Islet of Langerhans (tissue), 1 donor: ENCODE data around the gene PLXDC2.
"Not testable (repeated sequence)": the region's sequence is repeated elsewhere in the genome, so short reads cannot be mapped to it uniquely, and the experiment has no call there.

ENCODE experiments used
- FAIRE-seq: peaks from one replicate; lab custom pipeline; 2011; peaks lifted over from hg19 to GRCh38; lab: Jason Lieb, UNC

PLXDC2 gene

GRCh38 chr10:20207653-20208052 lies 391.4 kb downstream of the PLXDC2 start:
- no peak for FAIRE-seq

DNA sequence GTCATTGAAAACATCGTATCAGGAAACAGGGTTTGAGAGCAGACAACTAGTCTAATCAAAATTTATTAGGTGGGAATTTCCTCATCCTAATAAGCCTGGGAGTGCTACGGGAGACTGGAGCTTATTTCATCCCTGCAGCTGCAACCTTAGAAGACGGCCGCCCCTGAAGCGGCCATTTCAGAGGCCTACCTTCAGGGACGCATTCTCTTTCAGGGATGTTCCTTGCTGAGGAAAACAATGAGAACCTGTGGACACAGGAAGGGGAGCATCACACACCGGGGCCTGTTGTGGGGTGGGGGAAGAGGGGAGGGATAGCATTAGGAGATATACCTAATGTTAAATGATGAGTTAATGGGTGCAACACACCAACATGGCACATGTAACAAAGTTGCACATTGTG lies 392.9 kb downstream of the PLXDC2 start:
- FAIRE-seq = not testable (repeated sequence)

GRCh38 chr10:20215547-20216152 lies 399.4 kb downstream of the PLXDC2 start:
- FAIRE-seq = no peak

GRCh38 chr10:20221356-20221755 lies 405.1 kb downstream of the PLXDC2 start:
- FAIRE-seq = no peak

DNA sequence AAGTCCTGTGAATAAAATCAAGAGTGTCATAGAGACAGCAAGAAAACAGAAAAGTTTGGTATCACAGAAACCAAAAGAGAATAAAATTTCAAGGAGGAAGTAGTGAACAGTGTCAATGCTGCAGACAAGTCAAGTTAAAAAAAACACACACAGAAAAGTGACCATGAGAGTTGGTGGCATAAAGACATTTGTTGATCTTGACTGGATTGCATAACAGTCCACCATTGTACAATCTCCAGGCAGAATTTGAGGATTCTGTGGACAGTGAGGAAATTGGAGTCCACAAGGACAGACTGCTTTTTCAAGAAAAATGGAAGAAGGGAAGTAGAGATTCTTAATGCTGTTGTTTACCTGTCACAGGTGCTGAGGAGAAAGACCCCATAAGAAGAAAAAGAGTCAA lies 412.5 kb downstream of the PLXDC2 start:
- FAIRE-seq = no peak

DNA sequence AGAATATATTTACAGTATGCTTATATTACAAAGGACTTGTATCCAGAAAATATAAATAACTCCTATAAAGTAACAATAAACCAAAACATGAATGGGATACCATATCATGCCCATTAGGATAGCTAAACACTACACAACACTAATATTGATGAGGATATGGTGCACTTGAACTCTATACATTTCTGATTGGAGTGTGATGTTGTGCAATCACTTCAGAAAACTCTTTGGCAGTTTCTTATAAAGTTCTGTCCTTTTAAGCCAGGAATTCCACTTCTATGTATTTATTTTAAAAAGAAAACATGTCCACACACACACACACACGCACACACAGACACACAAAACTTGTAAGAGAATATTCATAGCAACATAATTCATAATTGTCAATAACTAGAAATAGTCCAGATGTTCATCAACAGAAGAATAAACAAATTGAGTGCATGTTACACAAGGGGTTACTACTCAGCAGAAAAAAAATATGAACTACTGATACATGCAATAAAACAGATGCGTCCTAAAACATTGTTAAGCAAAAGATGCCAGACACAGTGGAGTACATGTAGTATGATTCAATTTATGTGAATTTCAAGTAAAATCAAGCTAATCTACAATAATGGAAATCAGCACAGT lies 416.0 kb downstream of the PLXDC2 start:
- FAIRE-seq = no peak

DNA sequence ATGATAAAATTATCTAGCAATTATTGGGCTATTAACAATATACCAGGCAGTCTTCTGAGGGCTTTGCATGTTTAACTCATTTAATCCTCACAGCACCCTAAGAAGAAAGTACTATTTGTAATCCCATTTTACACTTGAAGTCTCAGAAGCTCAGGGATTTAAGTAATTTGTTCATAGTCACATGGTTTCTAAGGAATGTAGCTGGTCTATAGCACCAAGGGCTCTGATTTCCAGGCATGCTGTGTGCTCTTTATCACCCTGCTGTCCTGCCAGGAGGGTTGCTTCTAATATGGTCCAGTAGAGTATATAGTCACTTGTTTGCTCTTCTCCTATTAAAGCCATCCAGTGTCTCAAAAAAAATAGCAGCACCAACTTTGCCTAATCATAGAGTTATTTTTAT lies 417.2 kb downstream of the PLXDC2 start:
- FAIRE-seq = no peak

DNA sequence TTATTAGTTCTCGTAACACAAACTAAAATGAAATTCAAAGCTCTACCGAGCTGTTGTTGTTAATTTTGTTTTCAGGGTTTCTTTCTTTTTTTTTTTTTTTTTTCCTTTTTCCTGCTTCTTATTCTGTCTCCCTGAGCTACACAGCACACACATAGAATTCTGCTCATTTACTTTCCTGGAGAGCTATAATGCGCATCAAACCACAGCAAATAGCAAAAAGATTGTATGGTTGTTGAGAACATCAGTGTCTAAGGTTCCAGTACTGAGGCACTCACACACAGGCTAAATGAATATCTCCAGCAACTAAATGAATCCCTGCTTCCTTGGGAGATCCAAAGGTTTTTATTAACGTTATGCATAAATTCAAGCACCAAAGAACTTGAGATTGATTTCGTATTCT lies 418.3 kb downstream of the PLXDC2 start:
- FAIRE-seq = no peak

DNA sequence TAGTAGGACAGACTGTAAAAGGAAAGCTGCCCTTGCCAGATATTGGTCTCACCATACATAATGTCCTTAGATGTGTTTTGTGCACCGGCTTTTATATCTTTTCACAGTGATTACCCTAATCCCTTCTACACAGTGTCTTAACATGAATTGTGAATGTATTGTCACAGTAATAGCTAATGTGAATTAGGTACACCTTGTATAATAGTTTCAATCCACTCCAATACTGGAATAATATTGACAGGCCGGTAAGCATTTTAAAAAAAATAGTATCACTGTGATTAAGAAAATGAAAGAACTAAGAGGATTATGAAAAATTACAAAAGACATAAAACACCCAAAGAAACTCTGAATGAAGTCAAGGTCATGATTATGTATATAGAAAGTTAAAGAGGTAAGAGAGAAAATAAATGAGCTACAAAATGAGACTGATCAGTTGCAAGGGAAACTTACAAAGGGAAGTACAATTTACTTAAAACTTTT lies 420.9 kb downstream of the PLXDC2 start:
- FAIRE-seq = no peak

DNA sequence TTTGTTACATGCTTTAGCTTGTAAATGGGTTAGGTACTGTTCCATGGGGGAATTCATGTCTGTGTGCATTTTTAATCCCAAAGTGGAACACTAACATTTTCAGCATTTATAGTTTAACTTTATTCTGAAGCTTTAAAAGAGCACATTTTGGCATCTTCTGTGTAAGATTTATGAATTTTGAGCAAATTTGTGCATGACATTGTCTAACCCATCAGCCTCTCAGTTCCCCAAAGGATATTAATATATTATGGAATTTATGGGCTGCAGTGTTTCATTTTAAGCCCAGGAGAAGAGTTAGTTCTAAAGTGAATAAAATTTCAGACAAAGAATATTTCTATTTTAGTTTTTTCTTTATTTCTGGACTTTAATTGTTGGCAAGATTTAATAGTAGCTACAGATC lies 421.4 kb downstream of the PLXDC2 start:
- FAIRE-seq = no peak

DNA sequence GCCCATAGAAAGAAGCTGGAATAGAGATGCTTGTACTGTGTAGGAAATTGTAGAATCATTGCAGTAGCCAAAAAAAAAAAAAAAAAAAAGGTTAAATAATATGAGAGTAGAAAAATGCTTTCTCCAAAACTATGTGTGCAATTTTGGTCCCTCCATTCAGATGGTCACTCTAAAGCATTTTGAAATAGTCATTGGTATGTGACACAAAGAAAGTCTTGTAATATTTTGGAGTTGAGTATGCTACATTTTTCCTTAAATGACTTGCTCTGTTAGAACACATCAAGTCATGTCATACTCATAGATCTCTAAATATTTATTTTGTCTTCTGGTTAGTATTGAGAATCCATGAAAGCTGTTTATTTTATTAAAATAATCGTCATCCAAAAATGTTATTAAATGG lies 424.4 kb downstream of the PLXDC2 start:
- no peak for FAIRE-seq

DNA sequence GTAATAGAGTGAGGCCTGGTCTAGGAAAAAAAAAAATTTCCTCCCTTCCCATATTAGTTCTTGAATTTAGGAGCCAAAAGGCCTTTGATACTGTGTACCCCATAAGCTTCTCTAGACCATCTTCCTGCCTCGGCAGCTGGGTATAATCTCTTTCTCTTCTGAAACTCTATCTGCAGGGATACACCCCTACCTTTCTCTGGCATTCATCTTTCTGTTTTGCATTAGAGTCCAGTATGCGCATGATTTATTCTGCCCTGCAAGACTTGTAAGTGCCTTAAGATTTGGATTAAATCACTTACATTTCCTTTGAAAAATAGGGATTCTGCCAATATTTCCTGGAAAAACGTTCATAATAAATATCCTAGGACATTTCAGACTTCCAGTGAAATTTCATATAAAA lies 431.2 kb downstream of the PLXDC2 start:
- no peak for FAIRE-seq

GRCh38 chr10:20247891-20248708 lies 431.9 kb downstream of the PLXDC2 start:
- no peak for FAIRE-seq

- FAIRE-seq = no peak
Measured at GRCh38 chr10:20254078-20254477, 437.8 kb downstream of the PLXDC2 start.

DNA sequence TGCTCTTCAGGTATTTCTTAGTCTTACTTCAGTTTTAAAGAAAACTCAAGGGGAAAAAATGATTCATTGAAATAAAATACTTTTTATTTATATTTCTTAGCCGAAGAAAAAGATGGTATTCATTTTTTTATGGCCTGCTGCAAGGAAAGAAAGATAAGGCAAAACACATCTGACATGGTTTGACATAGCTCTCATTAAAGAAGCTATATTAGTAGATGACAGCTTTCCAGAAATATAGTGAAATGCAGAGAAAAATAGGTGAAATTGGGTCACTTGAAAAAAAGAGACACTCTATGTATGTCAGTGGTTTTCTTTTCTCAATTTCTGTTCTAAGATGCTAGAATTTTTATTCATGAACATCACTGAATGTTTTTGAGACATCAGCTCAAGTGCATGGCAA lies 438.3 kb downstream of the PLXDC2 start:
- FAIRE-seq = no peak

DNA sequence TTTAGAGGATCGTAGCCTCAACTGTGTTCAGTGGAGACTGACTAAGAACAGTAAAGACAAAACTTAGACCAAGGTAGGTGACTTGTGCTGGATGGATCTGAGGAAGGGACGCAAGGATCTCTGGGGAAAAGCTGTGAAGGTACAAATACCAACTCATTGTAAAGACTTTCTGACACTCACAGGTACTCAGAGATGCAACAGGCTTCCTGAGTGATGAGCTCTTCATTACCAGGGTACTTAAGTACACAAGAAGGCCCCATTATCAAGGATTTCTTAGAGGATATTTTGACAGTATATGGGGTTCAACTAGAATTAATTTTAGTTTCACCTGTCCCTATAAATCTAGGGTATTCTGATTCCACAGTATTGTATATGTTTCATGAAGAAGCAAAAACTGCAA lies 440.7 kb downstream of the PLXDC2 start:
- FAIRE-seq = no peak

GRCh38 chr10:20257422-20257821 lies 441.2 kb downstream of the PLXDC2 start:
- FAIRE-seq = no peak

DNA sequence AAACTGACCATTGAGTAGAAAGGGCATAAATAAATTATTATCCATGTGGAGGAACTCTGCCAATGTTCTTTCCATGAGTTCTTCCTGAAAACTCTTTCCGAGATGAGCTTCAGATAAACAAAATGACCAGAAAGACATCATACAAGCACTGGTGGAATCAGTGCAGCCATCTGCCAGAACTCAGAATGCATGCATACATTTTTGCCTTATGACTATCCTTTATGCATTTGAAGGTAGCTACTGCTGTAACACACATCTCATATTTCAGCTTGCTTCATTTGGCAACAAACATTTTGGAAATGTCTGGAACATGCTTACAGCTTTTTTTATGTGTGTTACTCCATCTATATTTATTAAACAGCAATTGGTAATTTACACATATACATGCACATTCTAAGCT lies 448.9 kb downstream of the PLXDC2 start:
- FAIRE-seq = no peak

- FAIRE-seq = peak; percentile 45
Measured at GRCh38 chr10:20267734-20268133, 451.5 kb downstream of the PLXDC2 start.

- FAIRE-seq = no peak
Measured at GRCh38 chr10:20271490-20271889, 455.3 kb downstream of the PLXDC2 start.

- FAIRE-seq = no peak
Measured at GRCh38 chr10:20272608-20273007, 456.4 kb downstream of the PLXDC2 start.

DNA sequence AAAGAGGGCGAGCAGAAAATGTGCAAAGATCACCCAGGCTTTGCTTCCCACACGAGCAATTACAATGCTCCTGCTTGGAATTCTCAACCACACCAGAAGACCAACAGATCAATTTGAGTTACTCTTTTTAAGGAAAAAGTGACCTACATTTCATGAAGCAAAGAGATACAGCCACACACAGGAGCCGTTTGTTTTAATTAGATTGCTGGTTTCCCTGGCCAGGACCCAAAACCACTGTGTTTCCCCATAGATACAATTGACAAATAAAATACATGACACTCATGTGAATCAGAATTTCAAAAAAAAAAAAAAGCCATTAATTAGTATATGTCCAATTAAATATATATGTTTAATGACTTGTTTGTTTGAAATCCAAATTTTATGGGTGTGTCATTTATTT lies 458.3 kb downstream of the PLXDC2 start:
- no peak for FAIRE-seq
